Uterus (tissue), 4 donors: ENCODE results near the gene PRKAR1B. TPM values are rescaled to one million over a fixed set of nuclear protein-coding genes. Genes with fewer than 3 reads are reported as not detected.

Source experiments
- DNase-seq, 2 donors: peaks; one replicate each; pipeline ENCODE4 v3.0.0-alpha.2; 2019 to 2020
- H3K27ac ChIP-seq, 2 donors: fragments of 200-600 bp; sonication (generic); 1 replicate in 1 of 2; 2 replicates in 1 of 2; pipeline ENCODE4 v1.5.1; 2016 to 2018
- H3K27me3 ChIP-seq, 2 donors: fragments of 200-600 bp; sonication (generic); one replicate each; pipeline ENCODE4 v1.5.1; 2018 to 2019; ENCODE audit warnings: control low read depth in 1 of 2
- H3K36me3 ChIP-seq, 2 donors: fragments of 200-600 bp; sonication (generic); one replicate each; pipeline ENCODE4 v1.5.1; 2019; ENCODE audit warnings: control low read depth in 1 of 2
- H3K4me1 ChIP-seq, 2 donors: fragments of 200-600 bp; sonication (generic); one replicate each; pipeline ENCODE4 v1.5.1; 2018 to 2019; ENCODE audit warnings: control low read depth in 1 of 2
- H3K4me3 ChIP-seq, 2 donors: fragments of 200-600 bp; sonication (generic); 1 replicate in 1 of 2; 2 replicates in 1 of 2; pipeline ENCODE4 v1.5.1; 2018 to 2019; ENCODE audit warnings: mild to moderate bottlenecking in 1 of 2
- H3K9me3 ChIP-seq, 2 donors: fragments of 200-600 bp; sonication (generic); one replicate each; pipeline ENCODE4 v1.5.1; 2019; ENCODE audit warnings: control low read depth in 1 of 2
- POLR2A ChIP-seq, 2 donors: fragments of 450-650 bp; IDR thresholded peaks; one replicate each; pipeline ENCODE4 v1.6.1; 2016; ENCODE audit warnings: antibody characterized with exemption in 2 of 2, mild to moderate bottlenecking in 1 of 2, moderate library complexity in 1 of 2
- intact Hi-C: fragments of 100-400 bp; cut with DNase I; formaldehyde crosslinking; loops from one replicate; pipeline ENCODE4 v1.15.1; 2023; ENCODE audit warnings: low total_unique reads
- total RNA-seq, 4 donors: library from RNA; depleted of rRNA in 3 of 4; stranded (reverse); fragments of >200 nt in 3 of 4; gene quantifications; one replicate each; pipeline versions ENCODE4 v1.1.0 to v1.2.4, GENCODE V29; 2014 to 2023
- TF ChIP-seq, protein P1 (sequence below), 4 experiments: fragments of 200-600 bp in 2 of 4; fragments of 450-650 bp in 2 of 4; sonication (generic) in 2 of 4; IDR thresholded peaks; one replicate each; pipeline ENCODE4 v1.5.1; 2016 to 2019; ENCODE audit warnings: antibody characterized with exemption in 4 of 4, mild to moderate bottlenecking in 2 of 4, moderate library complexity in 1 of 4
- donor health status: DM: yes; HTN: yes; CAD: no.

The PRKAR1B gene
- total RNA-seq, 4 donors from 2014 or later = 1.0 to 45.2 (median 28.7) TPM

DNA sequence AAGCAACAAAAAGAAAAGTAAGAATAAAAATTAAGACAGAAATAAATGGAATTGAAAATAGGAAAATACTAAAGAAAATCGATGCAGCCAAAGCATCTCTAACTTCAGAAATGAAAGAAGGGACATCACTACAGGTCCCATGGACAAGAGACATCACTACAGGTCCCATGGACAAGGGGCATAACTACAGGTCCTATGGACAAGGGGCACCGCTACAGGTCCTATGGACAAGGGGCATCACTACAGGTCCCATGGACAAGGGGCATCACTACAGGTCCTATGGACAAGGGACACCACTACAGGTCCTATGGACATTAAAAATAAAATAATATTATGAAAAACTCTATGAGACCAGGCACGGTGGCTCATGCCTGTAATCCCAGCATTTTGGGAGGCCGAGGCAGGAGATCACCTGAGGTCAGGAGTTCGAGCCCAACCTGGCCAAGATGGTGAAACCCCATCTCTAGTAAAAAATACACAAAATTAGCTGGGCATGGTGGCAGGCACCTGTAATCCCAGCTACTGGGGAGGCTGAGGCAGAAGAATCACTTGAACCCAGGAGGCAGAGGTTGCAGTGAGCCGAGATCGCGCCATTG is 101.6 kb downstream of the PRKAR1B start:
- no peak overlapping the region for H3K4me3 ChIP-seq
- no peak for DNase-seq
- H3K27ac ChIP-seq = no peak overlapping the region
- H3K27me3 ChIP-seq = no peaks in the 10 kb centered on the region
- H3K36me3 ChIP-seq = no peaks in the 10 kb centered on the region
- TF ChIP-seq, protein P1, sequence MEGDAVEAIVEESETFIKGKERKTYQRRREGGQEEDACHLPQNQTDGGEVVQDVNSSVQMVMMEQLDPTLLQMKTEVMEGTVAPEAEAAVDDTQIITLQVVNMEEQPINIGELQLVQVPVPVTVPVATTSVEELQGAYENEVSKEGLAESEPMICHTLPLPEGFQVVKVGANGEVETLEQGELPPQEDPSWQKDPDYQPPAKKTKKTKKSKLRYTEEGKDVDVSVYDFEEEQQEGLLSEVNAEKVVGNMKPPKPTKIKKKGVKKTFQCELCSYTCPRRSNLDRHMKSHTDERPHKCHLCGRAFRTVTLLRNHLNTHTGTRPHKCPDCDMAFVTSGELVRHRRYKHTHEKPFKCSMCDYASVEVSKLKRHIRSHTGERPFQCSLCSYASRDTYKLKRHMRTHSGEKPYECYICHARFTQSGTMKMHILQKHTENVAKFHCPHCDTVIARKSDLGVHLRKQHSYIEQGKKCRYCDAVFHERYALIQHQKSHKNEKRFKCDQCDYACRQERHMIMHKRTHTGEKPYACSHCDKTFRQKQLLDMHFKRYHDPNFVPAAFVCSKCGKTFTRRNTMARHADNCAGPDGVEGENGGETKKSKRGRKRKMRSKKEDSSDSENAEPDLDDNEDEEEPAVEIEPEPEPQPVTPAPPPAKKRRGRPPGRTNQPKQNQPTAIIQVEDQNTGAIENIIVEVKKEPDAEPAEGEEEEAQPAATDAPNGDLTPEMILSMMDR (IDR thresholded peaks at IDR 0.05) = no peak
- no peak for TF ChIP-seq POLR2A (IDR thresholded peaks at IDR 0.05)
- H3K4me1 ChIP-seq = no peaks in the 10 kb centered on the region
- H3K9me3 ChIP-seq = peaks cover 5 to 29% of the 10 kb centered on the region in 2 donors
- intact Hi-C loops = no loop called here

DNA sequence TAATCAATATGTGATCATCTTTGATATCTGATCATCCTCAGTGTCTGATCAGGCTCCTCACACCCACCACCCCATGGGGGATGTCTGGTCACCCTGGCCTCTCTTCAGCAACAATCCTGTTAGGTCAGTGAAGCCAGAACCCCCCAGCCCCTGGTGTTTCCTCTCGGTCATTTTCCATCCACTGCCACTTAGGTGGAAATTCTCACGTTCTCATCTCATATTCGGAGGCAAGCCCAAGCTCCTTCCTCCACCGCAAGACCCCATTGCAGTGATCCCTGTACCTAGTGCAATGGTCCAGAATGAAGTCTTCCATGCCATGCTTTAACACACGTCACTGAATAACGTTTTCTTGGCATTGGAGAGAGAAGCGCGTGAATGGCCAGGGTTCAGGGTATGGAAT is 103.6 kb downstream of the PRKAR1B start:
- Histone ChIP-seq H3K27ac (no peak overlapping the region), H3K4me1 (no peaks in the 10 kb centered on the region), H3K36me3 (no peaks in the 10 kb centered on the region), H3K27me3 (no peaks in the 10 kb centered on the region), H3K4me3 (no peak overlapping the region), H3K9me3 (peaks cover 5 to 32% of the 10 kb centered on the region in 2 donors)
- DNase-seq = no peak
- no peak for TF ChIP-seq POLR2A (IDR thresholded peaks at IDR 0.05)
- TF ChIP-seq, protein P1 (IDR thresholded peaks at IDR 0.05) = no peak
- intact Hi-C loops = no loop called here

DNA sequence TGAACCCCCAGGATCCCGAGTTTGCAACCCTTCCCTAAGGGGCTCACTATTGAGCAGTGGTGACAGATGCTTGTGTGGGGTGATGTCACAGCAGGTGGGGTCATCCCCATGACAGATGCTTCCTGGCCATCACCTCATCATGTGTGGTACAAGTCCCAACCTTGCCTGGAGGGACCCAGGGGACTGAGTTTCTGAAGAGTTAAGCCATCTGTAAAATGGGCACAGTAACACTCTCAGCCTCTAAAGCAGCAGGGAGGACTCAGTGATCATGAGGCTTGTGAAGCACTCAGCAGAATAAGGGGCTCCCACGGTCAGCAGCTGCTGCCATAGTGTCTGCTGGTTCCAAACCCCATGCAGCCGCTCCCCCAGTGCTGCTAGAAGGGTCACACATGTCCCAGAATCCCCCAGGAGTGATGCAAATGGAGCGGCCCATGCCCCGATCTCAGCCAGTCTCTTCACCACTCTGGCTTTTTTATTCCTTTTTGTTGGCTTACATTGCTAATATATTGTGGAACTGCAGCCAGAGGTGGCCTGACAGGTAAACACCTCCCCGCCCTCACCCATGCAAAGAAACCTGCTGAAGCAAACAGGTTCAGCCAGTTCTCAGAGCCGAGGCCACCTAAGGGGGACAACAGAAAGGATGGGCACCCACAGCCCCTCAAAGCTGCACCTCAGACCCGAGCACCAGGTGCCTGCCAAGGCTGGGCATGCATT is 105.4 kb downstream of the PRKAR1B start:
- Histone ChIP-seq H3K36me3 (no peaks in the 10 kb centered on the region), H3K27me3 (no peaks in the 10 kb centered on the region), H3K4me1 (no peaks in the 10 kb centered on the region), H3K9me3 (peaks cover 5 to 32% of the 10 kb centered on the region in 2 donors), H3K27ac (no peak overlapping the region), H3K4me3 (no peak overlapping the region)
- TF ChIP-seq, protein P1 (IDR thresholded peaks at IDR 0.05) = no peak
- TF ChIP-seq POLR2A (IDR thresholded peaks at IDR 0.05) = no peak
- no peak for DNase-seq
- intact Hi-C loops = no loop called here

DNA sequence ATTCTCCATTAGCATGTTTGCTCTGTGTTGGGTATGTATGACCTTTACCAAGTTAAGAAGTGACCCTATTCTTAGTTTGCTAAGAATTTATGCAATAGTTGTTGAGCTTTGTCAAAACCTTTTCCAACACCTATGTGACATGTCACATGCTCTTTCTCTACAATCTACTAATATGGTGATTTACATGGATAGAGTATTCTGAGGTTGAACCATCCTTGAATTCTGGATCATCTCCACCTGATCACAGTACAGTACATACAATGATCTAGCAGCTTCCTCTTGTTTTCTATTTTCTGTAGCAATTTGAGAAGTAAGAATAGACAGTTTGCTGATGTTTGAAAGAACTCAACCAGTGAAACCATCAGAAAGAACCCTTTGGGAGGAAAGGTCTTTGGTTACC is 106.2 kb downstream of the PRKAR1B start:
- H3K4me1 ChIP-seq = no peaks in the 10 kb centered on the region
- no peak overlapping the region for H3K4me3 ChIP-seq
- H3K27ac ChIP-seq = peak overlapping the region; percentile 59 to 66
- H3K36me3 ChIP-seq = no peaks in the 10 kb centered on the region
- intact Hi-C loops = no loop called here
- TF ChIP-seq, protein P1 (IDR thresholded peaks at IDR 0.05) = no peak
- TF ChIP-seq POLR2A (IDR thresholded peaks at IDR 0.05) = no peak
- peaks cover 5 to 27% of the 10 kb centered on the region in 2 donors for H3K9me3 ChIP-seq
- DNase-seq = no peak
- H3K27me3 ChIP-seq = no peaks in the 10 kb centered on the region

DNA sequence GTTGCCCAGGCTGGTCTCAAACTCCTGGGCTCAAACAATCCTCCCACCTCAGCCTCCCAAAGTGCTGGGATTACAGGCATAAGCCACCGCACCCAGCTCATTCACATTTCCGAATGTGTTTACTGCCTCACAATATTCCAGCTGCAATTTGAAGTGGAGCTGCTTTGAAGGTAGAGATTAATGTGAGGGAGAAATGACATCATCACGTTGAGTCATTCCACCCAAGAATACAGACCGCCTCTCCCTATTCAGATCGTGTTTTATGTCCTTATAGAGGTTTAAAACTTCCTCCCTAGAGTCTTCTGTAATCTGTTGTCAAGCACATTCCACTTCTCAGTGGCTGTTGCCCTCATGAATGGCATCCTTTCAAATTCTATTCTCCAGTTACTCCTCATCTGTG is 107.0 kb downstream of the PRKAR1B start:
- peak in 1 of 2 donors; percentile 34 for TF ChIP-seq POLR2A (IDR thresholded peaks at IDR 0.05)
- TF ChIP-seq, protein P1 (IDR thresholded peaks at IDR 0.05) = no peak
- H3K27me3 ChIP-seq = no peaks in the 10 kb centered on the region
- H3K4me1 ChIP-seq = no peaks in the 10 kb centered on the region
- H3K9me3 ChIP-seq = peaks cover under 1 to 21% of the 10 kb centered on the region in 2 donors
- no peaks in the 10 kb centered on the region for H3K36me3 ChIP-seq
- DNase-seq = peak in 1 of 2 donors; percentile 43
- intact Hi-C loops = no loop called here
- H3K4me3 ChIP-seq = no peak overlapping the region
- peak overlapping the region; percentile 63 to 66 for H3K27ac ChIP-seq
